HG03045 (cell line): ENCODE data around the gene MAN1C1.

ENCODE experiments used
- ATAC-seq: cut with Tn5 transposase; IDR thresholded peaks from one replicate; pipeline ENCODE4 v1.9.1; 2021; ENCODE audit warnings: mild to moderate bottlenecking, moderate library complexity; ENCODE audit not compliant: unreplicated experiment

The MAN1C1 gene

GRCh38 chr1:25612421-25612820 is 4.2 kb upstream of the MAN1C1 start:
- ATAC-seq, result no peak

GRCh38 chr1:25613091-25613490 is 3.5 kb upstream of the MAN1C1 start:
- ATAC-seq, result no peak

- ATAC-seq, result no peak
These were observed 2.0 kb upstream of the MAN1C1 start for GRCh38 chr1:25614501-25615171.

- no peak for ATAC-seq
These were observed 1.4 kb upstream of the MAN1C1 start for GRCh38 chr1:25615172-25615541.

- ATAC-seq, result no peak
These were observed 962 bp upstream of the MAN1C1 start for GRCh38 chr1:25615563-25616094.

- no peak for ATAC-seq
These were observed 515 bp downstream of the MAN1C1 start for GRCh38 chr1:25616987-25617624.

GRCh38 chr1:25617625-25618432 is 1.2 kb downstream of the MAN1C1 start:
- ATAC-seq, result no peak

- no peak for ATAC-seq
These were observed 1.8 kb downstream of the MAN1C1 start for GRCh38 chr1:25618433-25618808.

- ATAC-seq, result no peak
These were observed 2.7 kb downstream of the MAN1C1 start for GRCh38 chr1:25619101-25619890.

- no peak for ATAC-seq
These were observed 3.6 kb downstream of the MAN1C1 start for GRCh38 chr1:25620211-25620610.

- no peak for ATAC-seq
These were observed 4.2 kb downstream of the MAN1C1 start for GRCh38 chr1:25620701-25621350.

- no peak for ATAC-seq
These were observed 5.3 kb downstream of the MAN1C1 start for GRCh38 chr1:25621876-25622275.

GRCh38 chr1:25622531-25622930 is 5.9 kb downstream of the MAN1C1 start:
- no peak for ATAC-seq

- ATAC-seq, result no peak
These were observed 6.4 kb downstream of the MAN1C1 start for GRCh38 chr1:25623007-25623406.

GRCh38 chr1:25623731-25624130 is 7.1 kb downstream of the MAN1C1 start:
- ATAC-seq, result no peak

- ATAC-seq, result no peak
These were observed 7.6 kb downstream of the MAN1C1 start for GRCh38 chr1:25624156-25624555.

- ATAC-seq, result no peak
These were observed 8.0 kb downstream of the MAN1C1 start for GRCh38 chr1:25624604-25625003.

- ATAC-seq, result no peak
These were observed 9.4 kb downstream of the MAN1C1 start for GRCh38 chr1:25626018-25626417.

GRCh38 chr1:25628741-25629421 is 12.3 kb downstream of the MAN1C1 start:
- no peak for ATAC-seq

GRCh38 chr1:25629836-25630235 is 13.2 kb downstream of the MAN1C1 start:
- no peak for ATAC-seq
